ENCODE data around the gene NSMCE4A.

DNA sequence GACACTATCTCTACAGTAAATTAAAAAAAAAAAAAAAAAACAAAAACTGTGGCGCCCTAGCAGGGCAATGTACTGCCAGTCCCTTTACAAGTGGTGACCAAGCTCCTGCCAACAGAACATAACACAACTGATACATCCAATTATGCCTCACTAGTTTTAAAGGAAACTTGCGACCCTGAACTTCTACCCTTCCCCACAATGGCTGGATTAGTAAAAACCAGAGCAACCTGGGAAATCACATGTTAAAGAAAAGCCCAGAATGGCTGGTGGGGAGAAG lies 63.7 kb downstream of the NSMCE4A start:
- no peak for TF ChIP-seq CTCF (IDR thresholded peaks at IDR 0.05; ENCODE audit: control extremely low read depth in 1 of 3, insufficient read depth in 1 of 3, low read depth in 1 of 3, low read length in 3 of 3)
- TF ChIP-seq GTF2F1 (IDR thresholded peaks at IDR 0.05; ENCODE audit: borderline replicate concordance, low read depth, low read length) = no peak
- no peak for TF ChIP-seq SIRT6 (IDR thresholded peaks at IDR 0.05; ENCODE audit: low read length)
- no peak for TF ChIP-seq ATF2 (IDR thresholded peaks at IDR 0.05; ENCODE audit: low read length)
- TF ChIP-seq EZH2 (IDR thresholded peaks at IDR 0.05; ENCODE audit: low read depth, low read length, severe bottlenecking) = no peak

All from H1 (cell line).